DND-41 (cell line): ENCODE results near the gene AOC2.

Experiments used
- ATAC-seq: fragments of 200-7000 bp; cut with Tn5 transposase; 3 replicates; pipeline ENCODE4 v1.9.1; 2021; ENCODE audit warnings: low read depth; ENCODE audit not compliant: insufficient read depth
- DNase-seq: peaks from one replicate; pipeline ENCODE4 v3.0.0-alpha.2; 2020
- H2AFZ ChIP-seq: 2 replicates; pipeline ENCODE4 v1.6.0; 2012; ENCODE audit warnings: low read depth, low read length
- H3K27ac ChIP-seq: 2 replicates; pipeline ENCODE4 v1.5.1; 2012; ENCODE audit warnings: low read length, inconsistent platforms
- H3K27me3 ChIP-seq: fragments of 200-600 bp; sonication (generic); 2 replicates; pipeline ENCODE4 v1.6.0; 2012; ENCODE audit warnings: low read length, mild to moderate bottlenecking, inconsistent platforms; ENCODE audit not compliant: insufficient read depth, poor library complexity
- H3K36me3 ChIP-seq: 2 replicates; pipeline ENCODE4 v1.5.1; 2012; ENCODE audit warnings: low read length, inconsistent platforms; ENCODE audit not compliant: insufficient read depth
- H3K4me1 ChIP-seq: 2 replicates; pipeline ENCODE4 v1.5.1; 2012; ENCODE audit warnings: mild to moderate bottlenecking, low read length; ENCODE audit not compliant: insufficient read depth
- H3K4me2 ChIP-seq: 2 replicates; pipeline ENCODE4 v1.6.0; 2012; ENCODE audit warnings: mild to moderate bottlenecking, moderate library complexity, low read length, inconsistent platforms; ENCODE audit not compliant: insufficient read depth
- H3K4me3 ChIP-seq, 2 experiments: fragments of 200-600 bp in 1 of 2; shearing (Covaris generic) in 1 of 2; 2 replicates each; pipeline ENCODE4 v1.5.1; 2012 to 2016; ENCODE audit warnings: inconsistent platforms in 2 of 2, low read length in 2 of 2, mild to moderate bottlenecking in 2 of 2, low read depth in 1 of 2, moderate library complexity in 1 of 2
- H3K79me2 ChIP-seq: 2 replicates; pipeline ENCODE4 v1.6.0; 2012; ENCODE audit warnings: low read length, inconsistent platforms; ENCODE audit not compliant: insufficient read depth
- H3K9ac ChIP-seq: 2 replicates; pipeline ENCODE4 v1.6.0; 2012; ENCODE audit warnings: low read depth, mild to moderate bottlenecking, inconsistent platforms, low read length, moderate library complexity
- H3K9me3 ChIP-seq: 2 replicates; pipeline ENCODE4 v1.5.1; 2012; ENCODE audit warnings: low read length, moderate library complexity, mild to moderate bottlenecking, inconsistent platforms; ENCODE audit not compliant: insufficient read depth, severe bottlenecking
- H4K20me1 ChIP-seq: 2 replicates; pipeline ENCODE4 v1.6.0; 2012; ENCODE audit warnings: low read length; ENCODE audit not compliant: insufficient read depth
- EZH2 ChIP-seq: IDR thresholded peaks from 3 replicates; pipeline ENCODE4 v1.6.1; 2012; ENCODE audit warnings: borderline replicate concordance, low read depth, mild to moderate bottlenecking, moderate library complexity, low read length, inconsistent platforms; ENCODE audit not compliant: severe bottlenecking
- TF ChIP-seq, protein P1 (sequence below): IDR thresholded peaks from 2 replicates; pipeline ENCODE4 v1.5.1; 2012; ENCODE audit warnings: borderline replicate concordance, low read length, moderate library complexity, mild to moderate bottlenecking; ENCODE audit not compliant: poor library complexity, severe bottlenecking; ENCODE audit errors: extremely low read depth

Gene AOC2

DNA sequence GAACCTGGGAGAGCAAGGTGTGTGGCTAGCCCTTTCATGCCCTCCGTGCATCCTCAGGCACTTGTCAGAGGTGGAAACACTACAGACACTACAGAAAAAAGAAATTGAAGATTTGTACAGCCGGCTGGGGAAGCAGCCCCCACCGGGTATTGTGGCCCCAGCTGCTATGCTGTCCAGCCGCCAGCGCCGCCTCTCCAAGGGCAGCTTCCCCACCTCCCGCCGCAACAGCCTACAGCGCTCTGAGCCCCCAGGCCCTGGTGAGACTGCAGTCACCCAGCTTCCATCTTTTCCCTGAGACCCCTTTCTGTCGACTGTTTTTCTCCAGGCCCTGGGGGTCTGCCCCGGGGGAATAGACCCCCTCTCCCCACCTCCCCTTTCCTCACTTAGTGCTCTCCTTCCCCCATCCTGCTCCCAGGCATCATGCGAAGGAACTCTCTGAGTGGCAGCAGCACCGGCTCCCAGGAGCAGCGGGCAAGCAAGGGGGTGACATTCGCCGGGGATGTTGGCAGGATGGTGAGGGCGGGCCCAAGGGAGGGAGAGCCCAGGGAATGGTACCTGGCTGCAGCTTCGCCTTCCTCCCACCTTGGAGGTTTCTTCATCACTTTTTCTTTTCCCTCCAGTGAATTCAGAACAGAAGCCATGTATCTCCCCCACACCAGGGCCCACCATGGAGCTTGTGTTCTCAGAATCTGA, 48.2 kb upstream of the AOC2 start:
- no peaks in the 10 kb centered on the region for H3K27me3 ChIP-seq
- no peak for DNase-seq
- peaks cover 27% of the 10 kb centered on the region for H3K4me1 ChIP-seq
- no peak overlapping the region for H3K27ac ChIP-seq
- no peak for TF ChIP-seq EZH2
- TF ChIP-seq, protein P1, sequence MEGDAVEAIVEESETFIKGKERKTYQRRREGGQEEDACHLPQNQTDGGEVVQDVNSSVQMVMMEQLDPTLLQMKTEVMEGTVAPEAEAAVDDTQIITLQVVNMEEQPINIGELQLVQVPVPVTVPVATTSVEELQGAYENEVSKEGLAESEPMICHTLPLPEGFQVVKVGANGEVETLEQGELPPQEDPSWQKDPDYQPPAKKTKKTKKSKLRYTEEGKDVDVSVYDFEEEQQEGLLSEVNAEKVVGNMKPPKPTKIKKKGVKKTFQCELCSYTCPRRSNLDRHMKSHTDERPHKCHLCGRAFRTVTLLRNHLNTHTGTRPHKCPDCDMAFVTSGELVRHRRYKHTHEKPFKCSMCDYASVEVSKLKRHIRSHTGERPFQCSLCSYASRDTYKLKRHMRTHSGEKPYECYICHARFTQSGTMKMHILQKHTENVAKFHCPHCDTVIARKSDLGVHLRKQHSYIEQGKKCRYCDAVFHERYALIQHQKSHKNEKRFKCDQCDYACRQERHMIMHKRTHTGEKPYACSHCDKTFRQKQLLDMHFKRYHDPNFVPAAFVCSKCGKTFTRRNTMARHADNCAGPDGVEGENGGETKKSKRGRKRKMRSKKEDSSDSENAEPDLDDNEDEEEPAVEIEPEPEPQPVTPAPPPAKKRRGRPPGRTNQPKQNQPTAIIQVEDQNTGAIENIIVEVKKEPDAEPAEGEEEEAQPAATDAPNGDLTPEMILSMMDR: no peak
- no peak overlapping the region for H3K4me3 ChIP-seq
- H3K79me2 ChIP-seq: peaks cover 19% of the 10 kb centered on the region
- no peak overlapping the region for H2AFZ ChIP-seq
- no peaks in the 10 kb centered on the region for H3K9me3 ChIP-seq
- no peak overlapping the region for H3K9ac ChIP-seq
- no peak for ATAC-seq
- H4K20me1 ChIP-seq: no peaks in the 10 kb centered on the region
- H3K4me2 ChIP-seq: no peak overlapping the region
- H3K36me3 ChIP-seq: peaks cover 14% of the 10 kb centered on the region

DNA sequence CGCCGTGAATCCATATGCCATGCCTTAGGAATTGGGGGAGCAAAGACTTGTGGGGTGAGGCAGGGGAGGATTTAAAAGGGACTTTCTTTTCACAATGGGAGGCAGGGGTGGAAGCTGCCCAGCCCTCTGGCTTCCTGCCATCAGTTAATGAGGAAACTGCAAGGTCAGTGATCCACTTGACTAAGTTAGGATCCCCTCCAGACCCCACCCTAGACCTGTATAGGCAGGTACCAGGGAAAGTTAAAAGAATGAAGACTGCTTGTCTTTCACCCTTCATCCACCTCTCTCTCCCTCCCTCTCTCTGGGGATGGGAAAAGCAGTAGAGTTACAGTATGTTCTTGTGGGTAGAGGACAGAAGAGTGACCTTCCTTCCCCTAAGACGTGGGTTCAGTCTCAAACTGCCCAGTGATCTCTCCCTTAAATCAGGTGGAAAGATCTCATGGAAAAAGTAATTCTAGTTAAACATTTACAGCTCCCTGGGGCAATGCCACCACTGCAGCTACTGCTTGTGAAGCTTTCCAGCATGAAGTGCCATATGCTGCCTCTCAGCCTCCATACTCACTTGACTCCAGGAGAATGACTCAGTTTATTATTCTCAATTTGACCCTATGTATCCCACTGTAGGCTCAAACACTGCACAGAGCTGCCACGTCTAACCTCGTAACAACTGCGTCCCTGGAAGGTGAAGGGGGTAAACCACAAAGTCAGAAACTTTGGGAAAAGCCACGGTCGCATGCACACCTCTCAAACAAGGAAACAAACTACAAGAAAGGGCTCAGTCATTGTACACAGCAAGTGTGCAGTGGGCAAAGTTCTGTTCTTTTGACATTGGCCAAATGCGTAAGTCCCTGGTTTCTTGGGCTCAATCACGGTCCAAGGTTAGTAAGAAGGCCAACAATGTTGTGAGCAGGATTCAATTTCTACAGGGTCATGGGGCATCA, 47.0 kb upstream of the AOC2 start:
- H2AFZ ChIP-seq: no peak overlapping the region
- no peak for ATAC-seq

DNA sequence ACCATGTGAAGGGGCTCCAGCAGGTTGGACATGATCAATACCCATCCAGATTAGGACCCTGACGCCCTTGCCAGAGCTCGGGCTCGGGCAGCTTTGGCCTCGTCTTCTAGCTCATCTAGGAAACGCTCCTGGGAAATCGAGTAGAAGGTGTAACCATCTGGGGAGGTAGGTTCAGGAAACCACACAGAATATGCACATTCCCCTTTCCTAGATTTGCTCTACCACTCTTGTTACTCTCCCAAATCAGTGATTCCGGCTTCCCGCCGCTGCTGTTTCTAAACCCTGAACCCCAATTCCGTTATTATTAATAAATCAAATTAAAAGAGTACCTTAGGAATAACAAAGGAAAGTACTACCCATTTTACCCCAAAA, 46.4 kb upstream of the AOC2 start:
- Histone ChIP-seq H3K27me3 (no peaks in the 10 kb centered on the region), H3K9me3 (no peaks in the 10 kb centered on the region), H4K20me1 (no peaks in the 10 kb centered on the region), H3K79me2 (peaks cover 19% of the 10 kb centered on the region), H3K9ac (peak overlapping the region; percentile 78), H3K4me1 (peaks cover 27% of the 10 kb centered on the region), H2AFZ (peak overlapping the region; percentile 98), H3K36me3 (peaks cover 14% of the 10 kb centered on the region), H3K4me3 (peak overlapping the region; percentile 82 to 98), H3K4me2 (peak overlapping the region; percentile 91), H3K27ac (peak overlapping the region; percentile 75)
- ATAC-seq (no peak), DNase-seq (no peak)
- TF ChIP-seq EZH2: no peak
- TF ChIP-seq, protein P1: no peak

More for the DNA sequence above, 47.0 kb upstream of the AOC2 start:
- Histone ChIP-seq H3K79me2 (peaks cover 19% of the 10 kb centered on the region), H3K27me3 (no peaks in the 10 kb centered on the region), H3K4me1 (peaks cover 27% of the 10 kb centered on the region), H4K20me1 (no peaks in the 10 kb centered on the region), H3K9ac (peak overlapping the region; percentile 78), H3K36me3 (peaks cover 14% of the 10 kb centered on the region), H3K9me3 (no peaks in the 10 kb centered on the region), H3K27ac (peak overlapping the region; percentile 75; the same call in 1 of the 2 replicates), H3K4me2 (peak overlapping the region; percentile 91), H3K4me3 (peak overlapping the region; percentile 82 to 98; a peak in 3 of 4 replicates)
- no peak for DNase-seq
- TF ChIP-seq, protein P1: no peak
- TF ChIP-seq EZH2: no peak
